ENCODE measurements around the gene PLA2G4D.

PLA2G4D gene

DNA sequence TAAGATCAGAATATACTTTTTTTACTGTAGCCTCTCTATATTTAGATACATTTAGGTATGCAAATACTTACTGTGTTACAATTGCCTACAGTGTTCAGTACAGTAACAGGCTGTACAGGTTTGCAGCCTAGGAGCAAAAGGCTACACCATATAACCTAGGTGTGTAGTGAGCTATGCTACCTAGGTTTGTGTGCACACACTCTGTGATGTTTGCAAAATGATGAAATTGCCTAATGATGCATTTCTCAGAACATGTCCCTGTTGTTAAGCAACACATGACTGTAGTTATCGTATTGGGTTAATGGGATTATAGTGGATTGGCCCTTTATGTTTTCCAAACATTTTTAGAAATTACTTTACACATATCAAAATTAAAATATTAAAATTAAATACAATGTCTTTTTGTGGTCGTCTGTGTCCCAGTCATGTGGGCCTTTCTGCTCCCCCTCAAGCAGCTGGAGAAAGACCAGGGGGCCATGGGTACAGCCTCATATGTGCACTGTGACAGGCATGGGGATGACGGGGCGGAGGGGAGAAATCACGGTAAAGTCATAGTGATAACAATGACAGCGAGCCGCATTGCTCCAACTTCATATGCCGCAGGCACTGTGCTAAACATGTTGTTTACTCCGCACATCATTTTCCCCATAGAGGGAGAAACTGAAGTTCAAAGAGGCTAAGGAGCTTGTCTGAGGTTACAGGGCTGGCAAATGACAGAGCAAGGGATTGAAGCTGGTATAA, 46.1 kb downstream of the PLA2G4D start:
- DNase-seq: peak; percentile 5 to 37

GRCh38 chr15:42046597-42046996, 47.8 kb downstream of the PLA2G4D start:
- DNase-seq: no peak

DNA sequence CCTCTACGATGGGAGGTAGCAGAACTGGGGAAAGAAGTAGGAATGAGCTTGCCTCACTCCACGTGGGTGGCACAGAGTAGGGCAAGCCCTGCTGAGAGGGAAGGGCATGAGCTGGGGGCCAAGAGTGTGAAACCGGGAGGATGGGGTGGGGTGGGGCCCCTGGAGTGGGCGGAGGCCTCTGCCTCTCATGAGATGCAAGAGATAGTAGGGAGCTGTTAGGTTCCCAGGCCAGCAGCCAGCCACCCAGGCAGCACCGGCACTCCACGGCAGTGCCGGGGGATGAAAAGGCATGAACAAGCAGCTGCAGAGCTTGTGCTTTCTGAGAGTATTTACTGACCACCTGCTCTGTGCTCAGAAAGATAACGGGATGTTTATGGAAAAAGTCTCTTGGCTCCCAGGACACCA, 49.1 kb downstream of the PLA2G4D start:
- DNase-seq: no peak

DNA sequence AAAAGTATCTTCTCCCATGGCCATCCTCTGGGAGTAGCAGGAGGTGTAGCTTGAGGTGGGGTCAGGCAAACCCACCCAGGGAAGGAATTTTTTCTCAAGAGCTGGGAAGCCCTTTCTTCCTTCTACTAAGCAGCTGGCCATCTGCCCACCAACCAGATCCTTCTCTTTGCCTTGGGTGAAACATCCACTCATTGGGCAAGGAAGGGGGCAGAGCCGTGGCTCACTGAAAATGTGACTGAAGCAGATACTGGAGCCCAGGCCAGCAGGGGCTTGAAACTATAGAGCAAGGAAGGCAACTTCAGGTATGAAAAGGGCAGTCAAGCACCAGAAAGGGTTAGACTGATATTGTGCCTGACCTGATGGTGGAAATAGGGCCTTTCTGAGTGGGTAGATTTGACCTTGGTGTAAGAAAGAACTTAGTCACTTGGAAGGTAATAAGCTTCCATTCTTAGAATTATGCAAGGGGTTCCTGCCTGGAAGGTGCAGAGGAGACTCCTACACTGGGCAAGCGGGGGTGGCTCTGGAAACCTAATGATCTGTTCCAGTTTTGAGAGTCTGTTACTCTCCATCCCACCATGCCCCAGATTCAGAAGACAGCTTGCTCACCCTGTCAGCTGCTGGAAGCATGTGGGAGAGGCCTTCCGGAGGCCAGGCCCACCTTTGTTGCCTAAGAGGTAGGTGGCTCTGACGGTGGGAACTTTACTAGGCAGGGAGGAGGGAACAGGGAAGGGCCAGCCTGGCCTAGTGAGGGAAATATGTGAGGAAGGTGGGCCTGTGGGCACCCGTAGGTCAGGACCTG, 51.6 kb downstream of the PLA2G4D start:
- no peak for DNase-seq

- DNase-seq: no peak
Measured at GRCh38 chr15:42038401-42038800, 56.0 kb downstream of the PLA2G4D start.

GRCh38 chr15:42037656-42038055, 56.7 kb downstream of the PLA2G4D start:
- DNase-seq: no peak

DNA sequence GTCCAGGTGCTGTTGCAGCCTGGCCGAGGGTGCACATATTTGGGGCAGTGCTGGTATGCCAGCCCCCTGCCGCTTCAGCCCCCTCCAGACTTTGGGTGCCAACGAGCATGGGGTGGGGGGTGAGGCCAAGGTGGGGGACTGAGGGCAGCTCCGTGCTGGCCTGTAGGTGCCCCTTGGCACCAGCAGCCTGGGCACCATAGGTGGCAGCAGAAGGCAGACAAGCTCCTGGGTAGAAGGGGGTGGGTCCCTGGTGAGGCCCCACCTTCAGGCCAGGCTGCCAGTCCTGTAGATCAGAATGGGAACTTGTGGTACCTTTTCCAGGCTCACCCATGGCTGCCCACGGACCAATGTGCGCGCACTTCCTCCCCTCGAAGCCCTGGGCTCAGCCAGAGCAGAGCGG, 57.4 kb downstream of the PLA2G4D start:
- no peak for DNase-seq

DNA sequence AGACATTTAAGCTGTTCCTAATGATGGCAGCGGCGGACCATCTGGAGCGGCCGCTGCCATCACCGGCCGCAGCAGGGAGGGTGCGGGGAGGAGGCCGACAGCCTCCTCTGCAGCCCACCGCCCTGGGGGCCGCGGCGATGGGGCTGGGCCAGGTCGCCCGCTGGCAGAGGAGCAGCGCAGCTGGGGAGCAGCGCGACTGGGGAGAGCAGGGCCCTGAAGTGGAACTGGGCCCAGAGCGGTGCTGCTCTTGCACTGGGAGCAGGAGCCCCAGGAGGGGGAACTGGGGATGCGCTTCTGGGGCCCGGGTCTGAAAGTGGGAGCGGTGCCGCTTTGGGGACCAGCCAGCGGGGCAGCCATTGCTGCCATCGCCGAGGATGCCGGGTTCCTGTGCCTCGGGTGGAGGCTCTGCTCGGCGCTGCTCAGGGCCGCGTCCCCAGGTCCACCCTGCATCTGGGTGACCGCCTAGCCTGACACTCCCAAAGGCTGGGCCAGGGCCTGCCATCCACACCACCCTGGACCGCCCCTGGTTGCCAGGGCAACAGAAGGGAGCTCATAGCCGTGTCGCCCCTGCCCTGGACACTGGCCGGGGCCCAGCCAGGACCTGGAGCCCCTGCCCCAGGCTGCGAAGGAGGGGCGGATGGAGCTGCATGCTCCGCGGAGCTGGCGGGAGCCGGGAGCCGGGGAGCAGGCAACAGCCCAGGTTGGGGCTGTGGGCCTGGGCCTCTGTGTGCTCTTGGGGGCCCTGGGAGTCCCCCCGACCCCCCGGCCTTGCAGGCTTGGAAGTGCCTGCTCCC, 58.1 kb downstream of the PLA2G4D start:
- DNase-seq: no peak

- peak; percentile 72 to 90 for DNase-seq
Measured at GRCh38 chr15:42035435-42035761, 59.0 kb downstream of the PLA2G4D start.

DNA sequence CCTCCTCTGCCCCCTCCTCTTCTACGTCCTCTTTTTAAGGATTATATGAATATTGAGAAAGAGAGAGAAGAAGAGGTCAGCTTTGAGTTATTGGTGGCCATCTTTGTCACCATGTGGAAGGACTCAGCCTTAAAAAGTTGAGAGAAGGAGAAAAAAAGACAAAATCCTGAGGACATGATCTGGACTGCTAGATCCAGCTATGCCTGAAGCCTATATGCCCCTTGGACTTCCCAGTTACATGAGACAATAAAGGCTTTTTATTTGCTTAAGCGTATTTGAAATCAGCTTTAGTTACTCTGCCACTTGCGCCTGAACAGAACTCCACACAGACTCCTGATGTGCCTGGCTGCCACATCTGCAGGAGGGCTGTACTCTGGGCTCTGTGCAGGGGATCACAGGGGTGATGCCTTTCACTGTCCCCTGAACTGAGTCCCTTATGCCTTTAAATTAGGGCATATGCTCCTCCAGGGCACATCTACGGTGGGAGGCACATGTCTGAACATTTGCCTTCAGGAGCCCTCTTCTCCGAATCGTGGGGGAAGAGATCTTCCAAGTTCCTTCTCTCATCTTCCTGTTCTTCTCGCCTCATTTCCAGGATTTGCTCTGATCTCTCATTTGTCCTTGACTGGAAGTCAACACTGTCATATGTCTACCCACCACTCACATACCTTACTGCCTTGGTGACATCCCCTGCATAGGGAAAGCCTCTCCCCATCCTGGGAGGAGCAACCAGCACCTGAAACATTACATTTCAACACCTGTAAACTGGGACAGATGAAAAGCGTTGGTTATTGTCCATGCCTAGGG, 59.5 kb downstream of the PLA2G4D start:
- no peak for DNase-seq

DNA sequence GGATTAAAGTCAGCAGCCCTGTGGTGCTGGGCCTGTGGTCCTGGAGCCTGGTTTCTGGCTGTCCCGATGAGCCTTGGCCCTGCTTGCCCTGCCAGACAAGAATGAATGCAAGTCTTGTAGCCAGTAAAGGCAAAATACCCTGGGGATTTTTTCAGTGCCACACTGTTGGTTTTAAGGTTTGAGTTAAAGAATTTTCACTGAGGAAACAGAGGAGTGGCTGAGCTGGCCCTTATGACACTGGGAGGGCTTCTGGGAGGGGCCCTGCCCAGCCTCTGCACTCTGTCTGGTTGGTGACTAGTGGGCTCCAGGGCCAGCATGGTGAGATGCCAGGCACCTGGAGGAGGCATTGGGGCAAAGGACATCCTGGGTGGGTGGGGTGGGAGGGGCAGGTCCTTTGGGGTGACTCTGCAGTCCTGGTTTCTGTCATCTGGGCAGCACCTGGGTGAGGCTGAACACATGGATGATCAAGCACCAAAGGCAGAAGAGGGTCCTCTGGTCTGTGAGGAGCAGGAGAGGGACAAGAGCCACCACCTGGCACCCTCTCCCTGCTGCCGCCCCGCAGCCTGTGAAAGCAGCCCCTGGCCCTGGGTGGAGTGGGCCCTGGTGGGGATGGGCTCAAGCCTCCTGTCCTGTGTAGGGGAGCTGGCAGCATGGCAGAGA, 61.0 kb downstream of the PLA2G4D start:
- no peak for DNase-seq

DNA sequence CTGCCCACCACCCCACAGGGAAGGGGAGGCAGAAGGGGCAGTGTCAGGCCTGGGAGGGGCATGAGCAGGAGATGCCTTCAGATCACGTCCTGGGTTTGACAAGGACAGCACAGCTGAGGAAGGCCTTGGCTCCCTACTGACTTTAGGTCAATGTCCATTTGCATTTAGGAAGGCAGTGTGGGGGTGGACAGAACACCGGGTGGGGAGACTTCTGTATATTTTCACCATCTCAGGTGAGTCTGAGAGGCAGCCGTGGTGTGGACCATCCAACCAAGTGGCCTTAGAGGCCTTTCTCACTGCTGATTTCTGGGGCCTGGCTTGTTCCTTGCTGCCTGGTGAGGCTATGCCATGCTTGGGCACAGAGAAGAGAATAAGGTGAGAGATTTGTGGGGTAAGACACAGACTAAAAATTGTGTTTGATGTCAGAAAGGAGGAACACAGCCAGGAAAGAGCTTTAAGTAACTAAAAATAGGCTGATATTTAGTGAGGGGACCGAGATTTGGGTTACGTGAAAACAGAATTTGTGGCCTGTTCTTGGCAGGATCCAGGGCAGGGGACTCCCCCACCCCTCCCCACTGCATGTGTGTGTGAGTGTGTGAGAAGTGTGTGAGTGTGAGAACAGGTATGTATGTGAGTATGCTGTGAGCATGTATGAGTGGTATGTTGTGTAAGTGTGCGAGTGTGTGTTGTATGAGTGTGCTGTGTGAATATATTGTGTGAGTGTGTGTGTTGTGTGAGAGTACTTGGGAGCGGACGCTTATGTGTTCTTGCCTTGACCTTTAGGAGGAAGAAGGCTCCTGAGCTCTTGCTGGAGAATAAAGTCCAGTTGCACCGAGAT, 61.8 kb downstream of the PLA2G4D start:
- DNase-seq: no peak

DNA sequence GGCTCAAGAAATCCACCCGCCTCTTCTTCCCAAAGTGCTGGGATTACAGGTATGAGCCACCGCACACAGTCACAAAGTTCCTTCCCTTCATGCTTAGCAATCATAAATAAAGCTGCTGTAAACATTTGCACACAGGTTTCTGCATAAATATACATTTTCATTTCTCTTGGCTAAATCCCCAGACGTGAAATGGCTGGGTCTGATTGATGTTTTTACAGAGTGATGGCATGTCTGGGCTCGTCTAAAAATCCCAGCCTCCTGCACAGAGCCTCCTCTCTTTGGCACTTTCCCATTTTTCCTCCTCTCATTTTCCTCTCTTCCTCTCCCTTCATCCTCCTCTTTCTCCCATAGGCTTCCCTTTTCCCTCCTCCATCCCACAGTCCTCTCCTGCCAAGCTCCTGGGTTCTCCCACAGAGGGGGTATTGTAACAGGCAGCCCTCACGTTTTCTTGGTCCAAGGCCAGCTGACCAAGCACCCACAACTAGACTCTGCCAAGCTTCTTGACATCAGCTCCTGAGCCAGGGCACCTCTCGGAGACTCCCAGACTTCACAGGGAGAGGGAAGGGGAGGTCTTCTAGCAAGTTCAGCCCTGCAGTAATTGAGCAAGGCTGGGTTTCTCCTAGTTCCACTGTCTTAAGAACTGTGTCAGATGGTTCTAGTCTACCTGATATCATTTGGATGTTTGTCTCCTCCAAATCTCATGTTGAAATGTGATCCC, 63.0 kb downstream of the PLA2G4D start:
- DNase-seq: no peak

GRCh38 chr15:42027521-42027920, 66.8 kb downstream of the PLA2G4D start:
- no peak for DNase-seq

DNA sequence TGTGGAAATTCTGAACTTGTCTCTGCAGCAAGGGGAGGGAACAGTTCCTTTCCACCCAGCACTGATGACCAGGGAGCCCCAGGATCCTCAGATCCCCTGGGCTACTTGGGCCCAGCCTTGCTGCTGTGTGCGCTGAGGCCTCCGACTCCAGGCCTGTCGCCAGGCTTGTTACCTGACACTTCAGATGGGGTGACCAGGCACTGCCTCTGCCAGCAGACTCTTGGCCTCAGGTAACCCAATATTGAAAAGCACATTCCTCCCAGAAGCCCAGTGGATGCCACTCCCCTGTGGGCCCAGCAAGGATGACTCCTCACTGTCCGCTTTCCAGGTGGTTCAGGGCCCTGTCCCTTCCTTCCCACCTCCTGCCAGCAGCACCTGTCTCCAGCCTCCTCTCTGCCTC, 70.1 kb downstream of the PLA2G4D start:
- no peak for DNase-seq

DNA sequence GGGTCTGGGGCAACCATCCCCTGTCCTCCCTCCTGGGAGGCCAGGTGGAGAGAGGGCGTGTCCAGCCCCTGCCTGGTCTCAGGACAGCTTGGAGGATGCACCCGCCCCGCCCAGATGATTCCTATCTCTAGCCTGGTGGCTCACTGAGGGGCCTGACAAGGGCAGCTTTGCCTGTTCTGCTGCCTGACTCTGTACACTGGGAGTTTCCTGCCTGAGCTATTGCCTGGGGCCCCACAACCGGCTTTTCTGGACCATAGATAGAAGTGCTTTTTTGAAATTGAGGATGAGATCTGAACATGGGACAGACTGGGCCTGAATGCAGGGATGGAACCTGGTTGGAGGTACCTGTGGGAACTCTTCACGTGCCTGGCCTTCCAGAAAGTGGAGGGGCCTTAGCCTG, 72.8 kb downstream of the PLA2G4D start:
- DNase-seq: no peak

DNA sequence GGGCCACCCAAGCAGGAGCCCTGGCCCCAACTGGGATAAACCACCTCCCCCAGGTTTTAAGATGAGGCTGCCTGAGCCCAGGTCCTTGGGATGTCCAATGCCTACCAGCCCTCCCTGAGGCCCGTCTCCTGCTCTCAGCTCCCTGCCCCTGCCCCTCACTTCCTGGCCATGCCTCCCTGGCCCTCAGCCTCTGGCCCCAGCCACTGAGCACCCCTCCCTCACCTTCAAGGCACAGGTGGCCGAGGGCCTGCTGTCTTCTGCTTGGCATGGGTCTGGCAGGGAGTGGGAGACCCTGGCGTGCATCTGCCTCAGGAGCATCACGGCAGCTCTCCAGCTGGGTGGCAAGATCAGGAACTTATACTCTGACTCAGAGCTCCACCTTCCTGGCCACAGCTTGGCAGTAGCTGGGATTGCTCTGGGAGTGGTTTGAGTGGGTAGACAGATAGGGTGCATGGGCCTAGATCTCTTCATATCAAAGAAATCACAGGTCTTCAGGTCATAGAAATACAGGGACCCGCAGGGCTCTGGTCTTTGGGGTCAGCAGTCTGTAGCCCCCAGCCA, 73.6 kb downstream of the PLA2G4D start, which contains the start of gene PLA2G4E:
Gene PLA2G4E (minus strand): TSS at position 330 of the 561 bp plus-strand sequence. CDS start 12 bp downstream, at position 318.
- DNase-seq: no peak

DNA sequence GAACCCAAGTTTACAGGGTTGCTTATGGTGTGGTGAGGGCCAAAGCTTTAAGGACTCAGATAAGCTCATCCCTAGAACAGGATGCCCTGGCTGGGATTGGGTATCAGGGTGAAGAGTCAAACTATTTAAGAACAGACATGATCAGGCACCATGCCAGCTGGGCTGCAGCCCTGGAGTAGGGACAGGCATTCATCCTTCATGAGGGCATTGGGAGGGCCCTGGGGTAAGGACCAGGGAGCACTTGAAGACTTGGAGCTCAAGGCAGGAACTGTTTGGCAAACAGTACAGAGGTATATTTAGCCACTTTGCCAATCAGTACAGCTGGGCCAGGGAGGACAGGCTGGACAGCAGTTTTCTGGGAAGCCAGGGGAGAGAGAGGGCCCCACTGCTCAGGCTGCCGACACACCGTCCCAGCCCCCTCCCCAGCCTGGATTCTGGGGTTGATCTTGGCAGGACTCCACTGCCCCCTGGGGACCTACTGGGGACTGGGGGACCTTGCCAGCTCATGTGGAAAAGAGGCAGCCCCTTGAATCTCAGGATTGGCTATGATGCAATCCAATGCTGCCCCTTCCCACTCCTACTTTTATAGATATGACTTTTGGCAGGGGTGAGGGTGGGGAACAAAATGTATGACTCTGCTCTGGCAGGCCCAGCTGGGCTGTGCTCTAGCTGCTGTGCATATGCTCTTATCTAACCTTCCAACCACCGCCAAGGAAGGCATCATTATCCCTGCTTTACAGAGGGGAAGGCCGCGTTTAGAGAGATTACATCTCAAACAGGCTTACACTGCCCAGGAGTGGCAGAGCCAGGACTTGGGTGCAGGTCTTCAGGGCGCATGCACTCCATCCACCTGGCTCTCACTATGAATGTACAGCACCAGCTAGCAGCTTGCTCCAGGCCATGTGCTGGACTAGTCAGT, 75.8 kb downstream of the PLA2G4D start:
- no peak for DNase-seq

All from NCI-H526 (cell line).